Non-pigmented ciliary epithelial cell (primary cell): ENCODE data around the gene PSMC3IP.
"Not testable (repeated sequence)": the region's sequence is repeated elsewhere in the genome, so short reads cannot be mapped to it uniquely, and the experiment has no call there.

Source experiments
- DNase-seq: peaks from one replicate; pipeline ENCODE4 v3.0.0-alpha.2; 2010; ENCODE audit warnings: low read depth

The PSMC3IP gene, protein sequence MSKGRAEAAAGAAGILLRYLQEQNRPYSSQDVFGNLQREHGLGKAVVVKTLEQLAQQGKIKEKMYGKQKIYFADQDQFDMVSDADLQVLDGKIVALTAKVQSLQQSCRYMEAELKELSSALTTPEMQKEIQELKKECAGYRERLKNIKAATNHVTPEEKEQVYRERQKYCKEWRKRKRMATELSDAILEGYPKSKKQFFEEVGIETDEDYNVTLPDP

DNA sequence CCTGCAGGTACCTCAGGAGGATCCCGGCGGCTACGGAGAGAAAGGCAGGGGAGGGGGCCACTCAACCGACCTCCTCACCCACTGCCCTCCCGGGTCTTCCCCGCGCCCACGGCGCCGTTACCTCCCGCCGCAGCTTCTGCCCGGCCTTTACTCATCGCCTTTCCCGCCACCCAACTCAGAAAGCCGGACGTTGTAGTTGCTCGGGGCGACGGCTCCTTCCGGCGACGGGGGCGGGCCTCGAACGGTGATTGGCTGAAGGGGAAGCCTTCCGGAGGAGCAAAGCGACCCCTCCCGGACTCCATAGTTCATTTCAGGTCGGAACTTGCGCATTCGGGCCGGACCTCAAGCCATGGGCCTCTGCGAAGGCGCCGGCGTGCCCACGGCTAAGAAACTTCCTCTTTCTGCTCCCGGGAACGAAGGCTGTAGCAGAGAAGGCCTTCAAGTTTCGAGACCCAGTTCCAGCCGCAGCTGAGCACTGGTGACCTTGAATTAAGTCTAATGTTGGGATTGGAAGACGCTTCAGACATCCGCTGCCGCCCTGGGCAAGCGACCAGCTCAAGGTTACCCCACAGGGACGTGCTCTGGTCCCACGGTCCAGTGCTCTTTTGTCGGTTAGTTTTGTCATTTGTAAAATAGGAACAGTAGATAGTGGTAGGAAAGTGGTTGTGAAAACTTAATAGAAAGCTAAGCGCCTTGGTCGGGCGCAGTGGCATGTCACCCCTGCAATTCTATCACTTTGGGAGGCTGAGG lies at the start of gene PSMC3IP:
Gene PSMC3IP (minus strand): TSS at position 198 of the 750 bp plus-strand sequence. CDS start 43 bp downstream, at position 155.
- peak; percentile 67 for DNase-seq

DNA sequence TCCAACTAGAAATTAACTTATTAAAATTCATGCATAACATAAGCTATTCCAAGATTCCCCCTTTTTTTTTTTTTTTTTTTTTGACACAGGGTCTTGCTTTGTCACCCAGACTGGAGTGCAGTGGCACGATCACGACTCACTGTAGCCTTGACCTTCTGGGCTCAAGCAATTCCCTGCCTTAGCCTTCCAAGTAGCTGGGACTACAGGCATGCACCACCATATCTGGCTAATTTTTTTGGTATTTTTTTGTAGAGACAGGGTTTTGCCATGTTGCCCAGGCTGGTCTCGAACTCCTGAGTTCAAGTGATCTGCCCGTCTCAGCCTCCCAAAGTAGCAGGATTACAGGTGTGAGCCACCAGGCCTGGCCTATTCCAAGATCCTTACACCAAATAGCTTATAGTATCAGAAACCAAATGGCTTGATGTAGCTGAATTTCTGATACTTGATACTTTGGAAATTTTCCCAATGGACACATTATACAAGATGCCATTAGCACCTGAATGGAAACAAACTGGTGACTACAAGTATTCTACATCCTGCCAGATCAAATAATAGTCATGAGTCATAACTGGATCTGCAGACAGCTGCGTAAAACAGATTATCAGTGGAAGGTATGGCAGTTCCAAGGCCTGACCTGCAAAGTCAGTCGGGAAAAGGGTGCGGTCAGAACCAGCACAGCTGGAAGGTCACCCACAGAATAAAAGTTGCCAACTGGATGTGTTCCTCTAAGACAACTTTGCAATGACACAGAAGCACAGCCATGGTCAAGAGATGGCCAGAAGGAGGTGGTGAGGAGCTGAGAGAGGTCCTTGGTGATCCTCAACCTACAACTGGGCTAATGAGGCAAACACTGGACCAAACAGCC lies 46.4 kb upstream of the PSMC3IP start:
- no peak for DNase-seq

DNA sequence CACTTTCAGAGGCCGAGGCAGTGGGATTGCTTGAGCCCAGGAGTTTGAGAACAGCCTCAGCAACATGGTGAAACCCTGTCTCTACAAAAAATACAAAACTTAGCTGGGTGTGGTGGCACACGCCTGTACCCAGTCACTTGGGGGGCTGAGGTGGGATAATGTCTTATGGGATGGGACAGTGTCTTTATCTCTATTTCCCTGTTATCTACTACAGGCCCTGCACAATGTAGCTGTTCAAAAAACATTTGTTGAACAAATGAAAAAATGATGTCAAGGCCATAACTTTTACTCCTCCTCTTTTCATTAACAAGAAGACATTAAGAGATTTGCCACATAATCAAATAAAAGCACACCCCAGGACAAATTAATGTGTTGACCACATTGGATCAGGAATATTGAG lies 45.7 kb upstream of the PSMC3IP start:
- DNase-seq, result no peak

DNA sequence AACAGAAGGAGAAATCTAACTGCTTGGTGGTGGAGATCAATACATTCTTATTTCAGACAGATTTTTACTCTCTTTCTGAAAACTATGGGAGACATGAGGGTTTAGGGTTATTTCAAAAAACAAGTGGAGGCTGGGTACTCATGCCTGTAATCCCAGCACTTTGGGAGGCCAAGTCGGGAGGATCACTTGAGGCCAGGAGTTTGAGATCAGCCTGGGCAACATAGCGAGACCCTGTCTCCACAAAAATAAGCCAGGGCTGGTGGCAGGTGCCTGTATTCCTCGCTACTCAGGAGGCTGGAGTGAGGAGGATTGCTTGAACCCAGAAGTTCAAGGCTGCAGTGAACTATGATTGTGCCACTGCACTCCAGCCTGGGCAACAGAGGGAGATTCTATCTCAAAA lies 44.5 kb upstream of the PSMC3IP start:
- DNase-seq, result not testable (repeated sequence)

DNA sequence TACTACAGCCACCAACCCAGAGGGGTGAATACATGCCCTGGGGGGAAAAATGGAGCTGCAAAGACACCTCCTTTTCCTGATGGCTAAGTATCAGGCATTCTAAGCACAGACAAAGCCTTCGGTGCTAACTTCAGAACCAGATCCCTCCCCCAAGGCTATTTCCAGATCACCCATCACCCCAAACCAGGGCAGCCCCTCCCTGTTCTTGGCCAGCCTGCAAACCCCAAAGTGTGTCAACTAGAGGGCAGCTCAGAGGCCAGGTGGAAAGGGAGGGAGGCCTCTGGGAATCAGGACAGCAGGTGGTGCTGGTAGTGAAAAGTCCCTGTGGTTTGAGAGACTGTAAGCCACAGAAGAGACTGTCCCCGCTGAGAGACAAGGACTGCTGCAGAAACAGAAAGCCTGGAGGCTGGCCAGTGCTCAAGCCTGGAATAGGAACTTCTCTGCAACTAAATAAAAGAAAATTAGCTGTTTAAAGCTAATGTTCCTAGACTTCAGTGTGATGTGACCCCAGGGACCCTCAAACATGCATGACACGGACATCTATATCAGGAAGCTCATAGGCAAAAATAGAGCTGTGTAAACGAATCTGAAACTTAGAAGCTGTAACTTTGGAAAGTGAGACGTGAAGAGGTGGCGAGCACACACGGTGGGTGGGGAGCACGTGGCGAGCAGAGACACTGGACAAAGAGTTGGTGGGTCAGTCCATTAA lies 41.1 kb upstream of the PSMC3IP start:
- DNase-seq, result no peak

DNA sequence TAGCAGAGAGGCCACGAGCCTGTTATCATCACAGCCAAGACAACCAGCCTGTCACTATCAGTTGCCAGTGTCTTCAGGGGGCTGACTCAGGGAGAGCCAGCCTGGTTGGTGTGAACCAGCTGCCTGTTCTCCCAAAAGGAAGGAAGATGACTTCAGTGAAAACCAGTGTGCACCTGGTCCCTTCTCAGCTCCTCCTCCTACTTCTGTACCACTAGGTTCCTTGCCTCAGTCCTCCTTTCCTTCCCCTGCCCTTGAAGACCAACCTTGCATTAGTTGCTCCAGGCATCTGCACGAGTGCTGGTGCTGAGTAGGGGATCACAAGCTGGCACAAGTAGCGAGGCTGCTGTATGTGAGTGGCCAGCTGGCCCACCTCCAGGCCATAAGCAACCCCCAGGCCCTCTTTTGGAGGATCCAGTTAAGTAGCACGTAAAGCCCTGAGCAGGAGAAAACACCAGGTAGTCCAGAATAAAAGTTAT lies 40.5 kb upstream of the PSMC3IP start:
- no peak for DNase-seq

DNA sequence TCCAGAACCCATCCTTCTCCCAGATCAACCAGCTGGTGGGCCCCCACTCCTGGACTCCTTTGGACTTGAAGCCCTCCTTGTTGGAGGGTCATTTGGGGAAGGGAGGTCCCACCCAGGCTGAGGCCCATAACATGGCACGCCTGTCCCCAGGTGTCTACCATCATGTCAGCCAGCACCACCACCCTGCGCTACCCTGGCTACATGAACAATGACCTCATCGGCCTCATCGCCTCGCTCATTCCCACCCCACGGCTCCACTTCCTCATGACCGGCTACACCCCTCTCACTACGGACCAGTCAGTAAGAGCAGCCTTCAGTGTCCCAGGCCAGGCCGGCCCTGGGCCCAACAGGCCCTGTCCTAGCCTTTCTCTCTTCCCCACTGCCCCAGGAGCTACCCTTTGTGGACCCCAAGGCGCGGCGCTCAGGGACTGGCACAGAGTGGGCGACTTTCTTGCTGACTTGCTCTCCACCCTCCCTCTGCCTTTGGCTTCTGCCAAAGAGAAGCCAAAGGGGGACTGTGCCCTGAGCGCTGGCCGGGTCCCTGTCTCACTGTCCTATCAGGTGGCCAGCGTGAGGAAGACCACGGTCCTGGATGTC lies 36.3 kb upstream of the PSMC3IP start:
- DNase-seq, result no peak

DNA sequence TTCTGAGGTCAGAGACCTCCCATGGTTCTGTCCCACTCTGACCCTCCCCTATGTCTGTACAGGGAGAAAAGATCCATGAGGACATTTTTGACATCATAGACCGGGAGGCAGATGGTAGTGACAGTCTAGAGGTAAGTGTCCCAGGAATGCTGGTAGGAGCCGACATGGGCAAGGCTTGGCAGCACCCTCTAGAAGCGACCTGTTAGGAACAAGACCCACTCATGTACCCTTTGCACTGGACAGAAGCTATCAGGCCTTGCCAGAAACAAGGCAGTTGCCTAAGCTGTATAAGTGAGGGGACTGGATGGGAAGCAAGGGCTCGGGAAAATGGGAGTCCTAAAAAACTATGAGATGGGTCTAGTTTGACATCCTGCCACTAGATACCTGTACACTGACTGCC lies 34.5 kb upstream of the PSMC3IP start:
- no peak for DNase-seq

DNA sequence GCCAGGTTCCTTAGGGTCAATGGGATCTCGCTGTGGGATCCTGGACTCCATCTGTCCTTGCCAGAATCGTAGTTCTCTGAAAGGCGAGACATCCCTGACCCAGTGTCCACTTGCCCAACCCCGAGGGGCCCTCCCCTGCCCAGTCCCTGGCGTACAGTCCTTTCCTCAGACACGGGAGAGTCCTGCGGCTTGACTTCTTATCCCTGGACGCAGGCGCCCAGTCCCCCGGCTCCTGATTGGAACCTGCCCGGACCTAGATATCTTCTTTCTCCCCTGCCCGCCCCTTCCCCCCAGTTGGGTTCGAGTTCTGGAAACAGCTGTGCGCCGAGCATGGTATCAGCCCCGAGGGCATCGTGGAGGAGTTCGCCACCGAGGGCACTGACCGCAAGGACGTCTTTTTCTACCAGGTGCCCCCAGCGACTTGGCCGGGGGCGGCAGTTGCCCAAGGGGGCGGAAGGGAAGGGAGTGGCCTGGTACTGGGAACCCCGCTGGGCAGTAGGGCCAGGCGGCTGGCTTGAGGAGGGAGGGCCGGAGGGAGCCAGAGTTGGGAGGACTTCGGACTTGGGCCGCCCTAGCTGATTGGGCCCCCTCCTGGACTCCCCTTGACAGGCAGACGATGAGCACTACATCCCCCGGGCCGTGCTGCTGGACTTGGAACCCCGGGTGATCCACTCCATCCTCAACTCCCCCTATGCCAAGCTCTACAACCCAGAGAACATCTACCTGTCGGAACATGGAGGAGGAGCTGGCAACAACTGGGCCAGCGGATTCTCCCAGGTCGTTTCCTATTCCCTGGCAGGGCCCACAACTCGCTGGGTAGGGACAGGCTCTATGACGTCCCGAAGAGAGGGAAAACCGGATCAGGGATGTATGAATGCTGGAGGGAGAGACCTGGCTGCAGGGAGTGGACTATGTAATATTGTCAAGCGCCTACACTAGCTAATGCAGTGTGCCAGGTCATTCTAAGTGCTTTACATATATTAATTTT lies 32.6 kb upstream of the PSMC3IP start:
- not testable (repeated sequence) for DNase-seq

DNA sequence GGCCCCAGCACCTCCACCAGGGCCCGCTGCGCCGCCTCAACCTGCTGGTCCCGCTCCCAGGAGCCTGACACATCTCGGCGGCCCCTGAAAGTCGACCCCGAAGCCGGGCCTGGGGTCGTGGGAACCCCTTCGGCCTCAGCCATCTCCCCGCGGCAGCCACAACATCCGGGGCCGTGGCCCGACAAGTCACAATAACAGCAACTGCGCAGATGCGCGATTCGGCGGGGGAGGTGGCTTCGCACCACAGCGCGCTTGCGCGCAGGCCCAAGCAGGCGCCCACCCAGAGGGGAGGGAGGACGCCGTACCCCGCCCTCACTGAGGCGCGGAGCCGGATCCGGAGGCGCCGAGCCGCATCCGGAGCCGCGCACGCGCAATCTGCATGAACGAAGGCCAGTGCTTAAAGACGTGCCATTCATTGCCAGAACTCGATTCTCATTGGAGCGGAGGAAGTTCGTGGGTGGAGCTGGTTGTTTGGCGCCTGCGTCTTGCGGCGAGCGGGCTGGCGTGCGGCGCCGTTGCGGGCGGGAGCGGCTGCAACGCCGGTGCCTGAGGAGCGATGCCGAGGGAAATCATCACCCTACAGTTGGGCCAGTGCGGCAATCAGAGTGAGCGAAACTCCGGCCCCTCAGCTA lies 31.8 kb upstream of the PSMC3IP start, which contains the start of the genes RETREG3 and TUBG1:
Gene RETREG3 (minus strand): TSS at position 193 of the 632 bp plus-strand sequence. CDS start 50 bp downstream, at position 143.
Gene TUBG1 (plus strand): TSS at position 502 of the 632 bp plus-strand sequence. CDS start 55 bp downstream, at position 557.
- peak; percentile 97 for DNase-seq

DNA sequence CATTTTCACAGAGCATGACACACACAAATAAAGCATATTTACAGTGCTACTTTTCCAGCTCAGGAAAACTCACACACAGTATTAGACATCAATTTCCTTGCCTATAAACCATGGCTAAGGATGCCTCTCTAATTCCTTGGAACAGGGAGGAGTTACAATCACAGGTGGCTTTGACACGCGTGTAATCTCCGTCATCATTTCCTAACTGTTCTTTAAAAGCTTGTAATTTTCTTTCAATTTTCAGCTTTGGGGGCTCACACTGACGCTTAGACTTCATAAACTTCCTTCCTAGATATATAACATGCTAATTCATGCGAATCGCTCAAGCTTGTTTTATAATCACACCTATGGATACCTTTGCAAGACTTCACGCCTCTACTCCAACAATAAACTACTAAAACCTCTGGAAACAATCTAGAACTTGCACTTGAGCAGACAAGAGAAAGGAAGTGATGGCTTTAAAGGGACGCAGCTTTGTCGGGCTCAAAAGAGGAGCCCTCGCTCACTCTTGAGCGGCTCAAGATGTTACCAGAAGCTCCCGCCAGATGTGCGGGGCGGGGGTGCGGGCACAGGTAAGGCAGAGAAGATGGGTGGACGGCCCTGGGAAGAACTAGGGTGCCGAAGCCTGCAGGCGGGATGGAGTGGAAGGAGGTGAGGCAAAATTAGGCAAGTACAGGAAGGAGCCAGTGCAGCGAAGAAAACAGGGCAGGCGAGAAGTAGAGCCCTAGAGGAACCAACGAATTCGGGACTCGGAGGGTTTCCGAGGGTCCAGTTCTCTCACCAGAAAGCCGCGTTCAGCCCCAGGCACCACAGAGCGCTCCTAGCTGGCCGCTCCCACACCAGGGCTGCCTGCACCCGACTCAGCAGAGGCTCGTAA lies 31.0 kb upstream of the PSMC3IP start:
- DNase-seq, result no peak

DNA sequence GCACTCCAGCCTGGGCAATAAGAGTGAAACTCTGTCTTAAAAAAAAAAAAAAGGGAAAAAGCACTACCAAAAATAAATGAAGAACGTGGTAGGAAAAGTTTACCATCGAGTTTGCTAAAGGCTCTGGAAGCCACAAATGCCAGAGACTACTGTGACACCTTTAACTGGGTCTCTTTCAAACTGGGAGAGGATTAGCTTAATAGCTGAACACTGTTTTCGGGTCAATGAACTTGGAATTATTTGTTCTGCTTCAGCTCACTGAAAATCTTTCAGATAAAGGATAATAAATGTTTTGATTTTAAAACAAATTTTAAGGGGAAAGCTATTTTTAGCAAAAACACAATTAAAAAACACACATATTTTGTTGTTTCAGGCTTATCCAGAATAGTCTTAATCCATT lies 30.2 kb upstream of the PSMC3IP start:
- DNase-seq, result no peak

DNA sequence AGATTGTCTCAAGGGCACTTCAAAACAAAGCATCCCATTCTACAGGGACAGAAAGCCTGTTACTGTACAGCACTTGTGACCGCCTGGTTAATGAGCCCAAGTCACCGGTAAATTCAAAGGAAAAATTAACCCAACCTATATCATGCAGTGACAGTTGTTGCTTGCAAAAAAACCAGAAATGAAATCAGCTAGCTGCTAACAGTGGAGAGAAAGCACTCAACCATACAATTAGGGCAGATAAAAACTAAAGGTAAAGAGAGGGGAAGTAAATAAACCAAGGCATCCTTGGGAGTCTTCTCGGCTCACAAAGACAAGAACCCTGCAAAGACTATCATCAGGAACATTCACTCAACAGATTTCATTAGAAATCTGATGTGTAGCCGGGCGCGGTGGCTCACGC lies 25.8 kb upstream of the PSMC3IP start:
- no peak for DNase-seq

DNA sequence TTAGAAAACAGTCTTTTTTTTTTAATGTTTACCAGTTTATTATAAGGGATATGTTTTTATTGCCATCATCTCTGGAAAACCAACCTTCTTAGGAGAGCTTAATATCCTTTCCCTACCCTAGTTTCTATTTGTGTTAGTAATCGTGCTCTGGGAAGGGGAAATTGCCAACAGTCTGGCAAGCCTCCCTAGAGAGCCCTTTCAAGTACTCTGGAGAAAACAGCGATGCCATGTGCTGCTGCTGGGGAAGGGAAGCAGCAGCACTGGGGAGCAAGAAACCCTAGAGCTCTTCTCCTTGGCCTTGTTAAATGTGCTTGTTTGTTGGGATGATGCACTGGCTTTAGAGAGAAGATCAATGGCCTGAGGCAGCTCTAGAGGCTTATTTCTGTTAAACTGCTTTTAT lies 21.4 kb upstream of the PSMC3IP start:
- DNase-seq, result no peak

DNA sequence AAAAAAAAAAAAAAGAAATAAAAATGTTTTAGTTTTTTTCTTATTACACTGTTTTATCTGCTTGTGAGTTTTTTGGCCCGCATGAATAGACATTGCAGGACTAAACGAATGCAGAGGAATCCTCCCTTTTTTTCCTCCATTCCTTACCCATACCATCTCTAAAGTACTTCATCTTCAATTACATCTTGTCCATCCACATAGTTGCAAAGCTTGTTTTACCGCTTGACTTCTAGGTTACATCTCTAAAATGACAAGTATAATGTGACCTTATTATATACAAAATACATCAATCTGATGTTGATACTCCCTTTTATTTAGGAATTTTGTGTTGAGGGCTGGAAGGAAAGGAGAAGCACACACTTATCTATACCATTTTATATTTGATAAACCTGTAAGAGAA lies 18.9 kb upstream of the PSMC3IP start:
- DNase-seq, result no peak

DNA sequence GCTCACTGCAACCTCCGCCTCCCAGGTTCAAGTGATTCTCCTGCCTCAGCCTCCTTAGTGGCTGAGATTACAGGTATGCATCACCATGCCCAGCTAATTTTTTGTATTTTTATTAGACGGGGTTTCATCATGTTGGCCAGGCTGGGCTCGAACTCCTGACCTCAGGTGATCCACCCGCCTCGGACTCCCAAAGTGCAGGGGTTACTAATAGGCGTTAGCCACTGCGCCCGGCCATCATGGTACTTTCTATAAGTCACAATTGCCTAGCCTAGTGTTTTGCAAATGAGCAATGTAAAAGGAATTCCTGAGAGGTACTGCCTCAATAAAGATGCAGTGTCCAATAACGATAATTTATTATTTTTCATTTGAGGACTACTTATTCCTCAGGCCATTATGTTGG lies 13.9 kb upstream of the PSMC3IP start:
- no peak for DNase-seq

DNA sequence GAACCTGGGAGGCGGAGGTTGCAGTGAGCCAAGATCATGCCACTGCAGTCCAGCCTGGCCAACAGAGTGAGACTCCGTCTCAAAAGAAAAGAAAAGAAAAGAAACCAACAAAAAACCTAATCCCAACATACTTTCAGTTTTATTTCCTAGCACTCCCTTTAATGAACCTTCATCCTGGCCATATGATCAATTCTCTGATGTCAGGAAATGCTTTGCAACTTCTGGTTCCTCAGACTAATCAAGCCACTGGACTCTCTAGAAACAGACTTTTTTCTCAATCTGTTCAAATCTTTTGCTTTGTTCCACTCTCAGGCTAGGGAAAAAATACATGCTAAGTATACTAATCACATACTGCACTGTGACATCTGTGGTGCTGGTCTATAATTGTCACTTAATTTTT lies 13.4 kb upstream of the PSMC3IP start:
- no peak for DNase-seq

DNA sequence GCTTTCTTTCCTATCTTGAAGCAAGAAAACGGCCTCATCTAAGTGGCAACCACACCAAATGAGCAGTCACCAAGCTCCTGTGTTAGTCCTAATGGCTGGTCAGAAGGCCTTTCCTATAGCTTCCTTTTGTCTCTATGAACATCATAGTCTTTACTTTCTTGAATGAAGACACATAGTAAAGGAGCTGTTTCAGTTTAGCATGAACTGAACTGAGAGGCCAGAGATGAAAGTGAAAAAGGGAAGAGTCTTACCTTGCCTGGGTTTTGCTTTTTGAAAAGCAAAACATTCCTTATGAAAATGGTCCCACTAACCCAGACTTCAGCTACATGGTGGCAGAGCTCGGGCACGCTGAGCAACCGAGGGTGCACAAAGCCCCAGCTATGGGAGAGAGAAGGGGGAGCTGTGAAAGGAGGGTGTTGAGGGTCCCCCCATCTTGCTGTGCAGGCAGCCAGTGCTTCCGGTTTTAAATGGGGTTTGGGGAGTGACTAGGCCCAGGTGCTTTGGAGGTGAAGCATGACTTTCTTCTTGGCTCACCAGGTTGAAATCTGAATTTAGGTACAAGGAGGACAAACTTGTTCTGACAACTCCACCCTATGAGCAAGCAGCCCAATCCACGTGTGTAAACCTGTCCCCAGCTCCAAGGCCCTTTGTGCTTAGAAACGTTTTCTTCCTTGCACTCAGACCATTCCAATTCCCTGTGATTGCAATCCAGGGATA lies 9.1 kb upstream of the PSMC3IP start:
- DNase-seq, result no peak
